ENCODE data around the gene JPH2. TPM values are rescaled to one million over a fixed set of nuclear protein-coding genes. Genes with fewer than 3 reads are reported as not detected.

Gene JPH2
- polyA plus RNA-seq, 1 donor: 1.4 TPM

Other genes with a start within 250 kb of the JPH2 start
- 54.8 TPM for gene OSER1, start 23.6 kb upstream of the JPH2 start, polyA plus RNA-seq (ENCODE audit: insufficient read length)
- 0.53 TPM for gene GDAP1L1, start 60.1 kb upstream of the JPH2 start, polyA plus RNA-seq (ENCODE audit: insufficient read length)
- 9.6 TPM for gene FITM2, start 124.0 kb upstream of the JPH2 start, polyA plus RNA-seq (ENCODE audit: insufficient read length)
- 0.73 TPM for gene R3HDML, start 149.9 kb upstream of the JPH2 start, polyA plus RNA-seq (ENCODE audit: insufficient read length)
- 57.9 TPM for gene HNF4A, start 168.5 kb upstream of the JPH2 start, polyA plus RNA-seq (ENCODE audit: insufficient read length)